ENCODE results near the gene AADACL4. TPM values are rescaled to one million over a fixed set of nuclear protein-coding genes. Genes with fewer than 3 reads are reported as not detected.

The AADACL4 gene
- total RNA-seq = not detected in 2 replicates

DNA sequence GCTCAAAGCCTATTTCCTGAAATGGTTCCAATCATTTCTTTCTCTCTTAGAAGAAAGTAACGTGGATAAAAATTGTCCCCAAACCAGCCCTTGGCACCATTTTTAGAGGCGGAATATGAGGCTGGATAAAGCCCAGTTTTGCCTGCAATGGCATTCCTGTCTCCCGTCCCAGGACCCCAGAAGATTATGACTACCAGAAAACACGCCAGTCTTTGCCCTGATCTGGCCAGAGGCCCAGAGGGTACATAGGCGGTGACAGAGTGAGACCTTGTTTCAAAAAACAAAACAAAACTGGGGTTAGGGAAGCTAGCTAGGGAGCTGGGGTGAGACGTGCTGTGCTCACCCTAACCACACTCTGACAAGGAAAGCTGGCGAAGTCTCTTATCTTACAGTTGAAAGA is at the start of gene AADACL4:
Gene AADACL4 (plus strand): TSS at position 301 of the 400 bp plus-strand sequence. CDS start 462 bp downstream, outside the sequence.

GRCh38 chr1:12617901-12618660 is 25.8 kb upstream of the AADACL4 start, which contains the start of gene DHRS3:
DHRS3 (minus strand) TSS chr1:12618210; CDS start chr1:12617348, 862 bp downstream.

DNA sequence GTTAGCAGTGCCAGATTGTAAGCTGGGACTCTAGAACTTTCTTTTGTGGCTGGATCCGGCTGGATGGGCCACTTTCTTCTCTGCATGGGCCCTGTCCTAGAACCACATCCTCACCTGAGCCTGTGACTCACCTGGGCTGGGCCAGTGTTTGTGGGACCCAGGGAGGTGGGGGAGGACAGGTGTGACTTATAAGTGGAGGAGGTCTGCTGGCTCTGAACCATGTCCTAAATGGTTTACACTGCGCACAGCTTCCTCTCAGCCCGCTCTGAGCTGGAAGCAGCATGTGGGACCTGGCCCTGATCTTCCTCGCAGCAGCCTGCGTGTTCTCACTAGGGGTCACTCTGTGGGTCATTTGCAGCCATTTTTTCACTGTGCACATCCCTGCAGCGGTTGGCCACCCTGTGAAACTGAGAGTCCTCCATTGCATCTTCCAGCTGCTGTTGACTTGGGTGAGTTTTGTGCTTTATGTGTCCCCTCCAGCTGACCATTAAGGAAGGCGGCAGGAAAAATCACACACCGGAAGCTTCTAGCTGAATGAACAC is 72.1 kb downstream of the AADACL4 start, which contains the start of gene AADACL3:
Gene AADACL3 (plus strand): TSS at position 215 of the 542 bp plus-strand sequence. CDS start 67 bp downstream, at position 282.

Other genes starting within 250 kb of the AADACL4 start
- gene DHRS3, start 25.9 kb upstream of the AADACL4 start, total RNA-seq = 46.6 and 307 TPM in 2 replicates
- not detected in 2 replicates for gene AADACL3, start 72.0 kb downstream of the AADACL4 start, total RNA-seq
- gene CFAP107, start 102.1 kb downstream of the AADACL4 start, total RNA-seq = not detected in 2 replicates
- gene PRAMEF12, start 129.7 kb downstream of the AADACL4 start, total RNA-seq = not detected in 2 replicates
- gene PRAMEF1, start 147.3 kb downstream of the AADACL4 start, total RNA-seq = not detected in 2 replicates
- not detected in 2 replicates for gene PRAMEF11, start 187.3 kb downstream of the AADACL4 start, total RNA-seq
- gene HNRNPCL1, start 204.6 kb downstream of the AADACL4 start, total RNA-seq = not detected in 2 replicates
- not detected in 2 replicates for gene PRAMEF2, start 213.0 kb downstream of the AADACL4 start, total RNA-seq
- gene PRAMEF4, start 242.1 kb downstream of the AADACL4 start, total RNA-seq = not detected in 2 replicates